ENCODE measurements around the gene SUPT3H. TPM values are rescaled to one million over a fixed set of nuclear protein-coding genes. Genes with fewer than 3 reads are reported as not detected.

Gene SUPT3H
- total and polyA plus RNA-seq, 2 of the 8 experiments (the other 6 are each of a cell fraction or from before 2014, with no cell fraction given) = 18.8 to 23.0 TPM

DNA sequence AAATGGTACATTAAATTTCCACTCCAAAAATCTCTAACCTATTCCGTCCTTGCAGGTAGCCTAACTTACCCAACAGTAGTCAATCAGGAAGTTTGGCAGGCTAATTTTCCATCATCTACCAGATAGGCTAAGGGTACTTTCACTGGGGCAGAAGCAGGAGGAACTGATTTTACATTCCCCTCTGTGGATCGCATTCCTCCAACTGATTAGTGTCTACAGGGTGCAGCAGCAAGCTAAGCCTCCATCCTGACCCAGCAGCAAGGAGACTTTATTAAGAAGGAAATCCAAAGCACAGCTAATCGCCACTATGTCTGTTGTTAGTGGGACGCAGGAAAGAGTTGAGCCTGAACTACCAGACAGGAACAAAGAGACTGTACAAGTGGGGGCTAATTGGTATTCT, 192.8 kb downstream of the SUPT3H start:
- Histone ChIP-seq H3K27ac (ENCODE audit: low read depth, low read length) (no peak overlapping the region), H3K18ac (ENCODE audit: extremely low read depth, low read length) (no peak overlapping the region), H3K79me2 (ENCODE audit: control insufficient read depth in 1 of 2, insufficient read depth in 2 of 2, low read length in 2 of 2) (no peaks in the 10 kb centered on the region), H3K79me1 (ENCODE audit: low read depth, low read length) (no peaks in the 10 kb centered on the region; the same call in 1 of the 2 replicates), H3K23ac (ENCODE audit: insufficient read length) (no peak overlapping the region), H2BK15ac (ENCODE audit: low read length) (no peak overlapping the region), H3K23me2 (ENCODE audit: low read depth, low read length) (no peaks in the 10 kb centered on the region), H4K20me1 (replicated peaks in 1 of 2; ENCODE audit: control insufficient read depth in 1 of 2, insufficient read depth in 2 of 2, low read length in 2 of 2) (no peaks in the 10 kb centered on the region), H3K56ac (replicated peaks; ENCODE audit: insufficient read length, low read depth, low read length) (no peak overlapping the region), H4K5ac (ENCODE audit: insufficient read length, low read depth, low read length) (no peak overlapping the region), H2BK120ac (replicated peaks; ENCODE audit: low read depth, low read length) (no peak overlapping the region), H4K91ac (replicated peaks; ENCODE audit: insufficient read length, low read length) (no peak overlapping the region), H3K4me1 (replicated peaks in 1 of 4; ENCODE audit: control insufficient read depth in 3 of 4, insufficient read depth in 4 of 4, low read length in 3 of 4) (peaks cover 0 to 5% (median 2%) of the 10 kb centered on the region in 4 experiments; a peak in 3 of 7 replicates), H3K4ac (replicated peaks; ENCODE audit: insufficient read length, low read depth, low read length) (no peak overlapping the region), H3K9me3 (ENCODE audit: insufficient read depth in 2 of 2, low read depth in 1 of 2, low read length in 1 of 2) (no peaks in the 10 kb centered on the region), H2BK5ac (ENCODE audit: low read depth, low read length) (no peak overlapping the region), H3K4me2 (ENCODE audit: insufficient read depth in 1 of 2, low read depth in 2 of 2, low read length in 2 of 2) (no peak overlapping the region), H2BK12ac (ENCODE audit: low read depth, low read length) (no peak overlapping the region), H3K27me3 (replicated peaks in 1 of 4; ENCODE audit: control insufficient read depth in 3 of 4, extremely low read depth in 1 of 4, insufficient read depth in 3 of 4, low read length in 3 of 4) (no peaks in the 10 kb centered on the region), H3K14ac (ENCODE audit: insufficient read length) (no peak overlapping the region), H2AK5ac (ENCODE audit: low read depth, low read length) (no peak overlapping the region), H3K9ac (replicated peaks in 1 of 4; ENCODE audit: extremely low read depth in 1 of 4, low read depth in 3 of 4, low read length in 3 of 4) (no peak overlapping the region), H3K36me3 (ENCODE audit: control insufficient read depth in 2 of 4, insufficient read depth in 4 of 4, low read length in 3 of 4) (no peaks in the 10 kb centered on the region), H2BK20ac (ENCODE audit: low read length) (no peak overlapping the region), H3K4me3 (ENCODE audit: extremely low read depth in 1 of 4, insufficient read depth in 2 of 4, low read depth in 3 of 4, low read length in 4 of 4) (no peak overlapping the region), H2AFZ (ENCODE audit: low read length) (no peak overlapping the region), H4K8ac (ENCODE audit: extremely low read depth, insufficient read depth, low read length) (no peak overlapping the region)
- CTCF ChIA-PET (ENCODE audit: partially characterized antibody) = no interaction called here
- WGBS, 2 experiments (ENCODE audit: extremely low coverage in 1 of 2, insufficient coverage in 1 of 2, insufficient read length in 1 of 2, insufficient replicate concordance in 2 of 2, low coverage in 1 of 2, low lambda C conversion rate in 2 of 2, missing lambda C conversion rate in 1 of 2) = 85% methylated on average over 4 of the region's 4 CpGs; no CpG with 5 or more reads in 1 of the 2 experiments
- DNase-seq (ENCODE audit: low read depth in 1 of 2, low spot score in 2 of 2) = no peak
- no peak for TF ChIP-seq FOSL1 (IDR thresholded peaks at IDR 0.05; ENCODE audit: insufficient read depth, low read depth, low read length)
- TF ChIP-seq, protein P1, sequence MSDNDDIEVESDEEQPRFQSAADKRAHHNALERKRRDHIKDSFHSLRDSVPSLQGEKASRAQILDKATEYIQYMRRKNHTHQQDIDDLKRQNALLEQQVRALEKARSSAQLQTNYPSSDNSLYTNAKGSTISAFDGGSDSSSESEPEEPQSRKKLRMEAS (IDR thresholded peaks at IDR 0.05) = no peak
- no peak for TF ChIP-seq CBX8 (IDR thresholded peaks at IDR 0.05; ENCODE audit: borderline replicate concordance, low read depth, low read length)
- TF ChIP-seq HDAC2 (IDR thresholded peaks at IDR 0.05; ENCODE audit: borderline replicate concordance in 1 of 2, low read depth in 2 of 2, low read length in 2 of 2) = no peak
- TF ChIP-seq, protein P2, sequence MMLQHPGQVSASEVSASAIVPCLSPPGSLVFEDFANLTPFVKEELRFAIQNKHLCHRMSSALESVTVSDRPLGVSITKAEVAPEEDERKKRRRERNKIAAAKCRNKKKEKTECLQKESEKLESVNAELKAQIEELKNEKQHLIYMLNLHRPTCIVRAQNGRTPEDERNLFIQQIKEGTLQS (IDR thresholded peaks at IDR 0.05; ENCODE audit: insufficient read depth, low read depth, low read length) = no peak
- FAIRE-seq = no peak
- POLR2A ChIA-PET (ENCODE audit: partially characterized antibody) = interaction anchor here (1.1 kb wide), 1 partner anchor 64 kb away, joined by 3 read pairs; no protein-coding TSS in a partner anchor
